Sciatic nerve (tissue), 2 donors: ENCODE results near the gene SHLD3. TPM values are rescaled to one million over a fixed set of nuclear protein-coding genes. Genes with fewer than 3 reads are reported as not detected.
"Not testable (repeated sequence)": the region's sequence is repeated elsewhere in the genome, so short reads cannot be mapped to it uniquely, and the experiment has no call there.

Experiments
- ATAC-seq: fragments of 200-7000 bp; cut with Tn5 transposase; one replicate; pipeline ENCODE4 v1.9.1; 2020; ENCODE audit warnings: mild to moderate bottlenecking, moderate library complexity
- DNase-seq: peaks from one replicate; pipeline ENCODE4 v3.0.0-alpha.2; 2020; ENCODE audit warnings: low spot score
- intact Hi-C: fragments of 100-400 bp; cut with DNase I; formaldehyde crosslinking; loops from one replicate; pipeline ENCODE4 v1.14.2; 2022
- total RNA-seq: library from RNA; stranded (reverse); fragmentation: NEBNext Ultra II Directional; extraction: Animal tissue kit (Norgen Biotek cat#: 25700); gene quantifications from one replicate; pipeline ENCODE4 v1.2.1, GENCODE V29; 2021
- donor health status: DM: no; HTN: no; CAD: no.
- donor health status: DM: no; HTN: no; CAD: no.

Gene SHLD3
- total RNA-seq, 1 donor from 2014 or later, result 3.1 TPM

DNA sequence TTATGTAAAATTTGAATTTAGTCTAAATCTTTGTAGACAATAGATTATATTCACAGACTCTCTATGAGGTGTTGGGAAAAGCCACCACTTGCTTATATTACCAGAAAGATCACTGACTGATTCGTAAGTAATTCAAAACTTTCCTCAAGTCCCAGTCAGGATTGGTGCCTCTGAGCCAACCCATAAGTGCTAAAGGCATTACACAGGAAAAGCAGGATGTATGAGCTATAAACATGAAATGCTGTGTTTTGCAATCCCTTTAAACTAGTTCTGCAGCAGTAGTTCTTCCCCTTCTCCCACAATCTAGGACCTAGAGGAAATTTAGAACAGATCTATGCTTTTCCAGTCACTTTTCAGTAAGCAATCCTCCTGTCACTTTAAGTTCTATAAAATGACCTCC, 48.0 kb downstream of the SHLD3 start:
- intact Hi-C loops, result no loop called here
- DNase-seq (no peak), ATAC-seq (no peak)

- intact Hi-C loops, result no loop called here
- ATAC-seq (no peak), DNase-seq (no peak)
Observed at GRCh38 chr5:65674749-65675148, 49.9 kb downstream of the SHLD3 start.

- DNase-seq, intact Hi-C loops, ATAC-seq: not testable (repeated sequence)
Observed at GRCh38 chr5:65676056-65676455, 51.2 kb downstream of the SHLD3 start.

Other genes with a start within 250 kb of the SHLD3 start
- 3.8 TPM for gene ADAMTS6, start 143.1 kb upstream of the SHLD3 start, total RNA-seq
- gene CENPK, start 61.9 kb upstream of the SHLD3 start, total RNA-seq, result 2.1 TPM
- 47.1 TPM for gene PPWD1, start 61.7 kb upstream of the SHLD3 start, total RNA-seq
- gene TRIM23, start 694 bp upstream of the SHLD3 start, total RNA-seq, result 28.4 TPM
- gene TRAPPC13, start within 50 bp of the SHLD3 start, total RNA-seq, result 23.7 TPM
- gene SGTB, start 97.1 kb downstream of the SHLD3 start, total RNA-seq, result 18.8 TPM
- gene NLN, start 97.2 kb downstream of the SHLD3 start, total RNA-seq, result 24.8 TPM